ENCODE results near the gene CDK6.

DNA sequence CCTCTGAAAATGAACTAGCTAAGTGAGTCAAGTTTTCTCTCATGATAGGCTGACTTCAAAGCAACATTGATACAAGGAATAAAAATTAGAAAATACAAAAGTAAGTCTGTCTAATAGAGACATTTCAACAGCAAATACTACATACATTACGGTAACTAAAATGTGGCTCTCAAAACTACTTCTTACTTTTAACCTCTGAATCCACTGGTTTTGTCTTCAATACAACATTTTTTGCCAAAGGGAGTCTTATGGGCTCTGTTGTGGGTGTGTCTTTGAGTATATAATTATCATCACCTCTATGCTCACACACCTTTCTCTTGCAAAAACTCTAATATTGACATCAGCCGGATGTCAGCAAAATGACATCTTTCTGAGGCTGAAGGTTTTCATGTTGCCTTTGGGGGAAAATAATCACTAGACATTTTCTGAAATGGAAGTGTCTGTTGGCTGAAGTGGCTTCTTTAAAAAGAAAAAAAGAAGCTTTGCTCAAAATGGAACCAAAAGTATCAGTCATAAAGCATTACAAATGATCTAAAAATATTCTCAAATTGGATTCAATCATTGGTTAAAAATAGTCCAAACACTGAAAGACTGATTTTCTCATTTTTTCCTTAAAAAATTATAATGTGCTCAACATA lies 204.4 kb downstream of the CDK6 start:
- TF ChIP-seq, protein P1, sequence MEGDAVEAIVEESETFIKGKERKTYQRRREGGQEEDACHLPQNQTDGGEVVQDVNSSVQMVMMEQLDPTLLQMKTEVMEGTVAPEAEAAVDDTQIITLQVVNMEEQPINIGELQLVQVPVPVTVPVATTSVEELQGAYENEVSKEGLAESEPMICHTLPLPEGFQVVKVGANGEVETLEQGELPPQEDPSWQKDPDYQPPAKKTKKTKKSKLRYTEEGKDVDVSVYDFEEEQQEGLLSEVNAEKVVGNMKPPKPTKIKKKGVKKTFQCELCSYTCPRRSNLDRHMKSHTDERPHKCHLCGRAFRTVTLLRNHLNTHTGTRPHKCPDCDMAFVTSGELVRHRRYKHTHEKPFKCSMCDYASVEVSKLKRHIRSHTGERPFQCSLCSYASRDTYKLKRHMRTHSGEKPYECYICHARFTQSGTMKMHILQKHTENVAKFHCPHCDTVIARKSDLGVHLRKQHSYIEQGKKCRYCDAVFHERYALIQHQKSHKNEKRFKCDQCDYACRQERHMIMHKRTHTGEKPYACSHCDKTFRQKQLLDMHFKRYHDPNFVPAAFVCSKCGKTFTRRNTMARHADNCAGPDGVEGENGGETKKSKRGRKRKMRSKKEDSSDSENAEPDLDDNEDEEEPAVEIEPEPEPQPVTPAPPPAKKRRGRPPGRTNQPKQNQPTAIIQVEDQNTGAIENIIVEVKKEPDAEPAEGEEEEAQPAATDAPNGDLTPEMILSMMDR (IDR thresholded peaks at IDR 0.05; ENCODE audit: low read length): no peak
- TF ChIP-seq EZH2 (IDR thresholded peaks at IDR 0.05; ENCODE audit: borderline replicate concordance, low read length): no peak

Measured in OCI-LY1 (cell line).